Measurements from ENCODE around the gene MACROD2.

MACROD2 gene

GRCh38 chr20:15061955-15062354, 1066.6 kb downstream of the MACROD2 start:
- Histone ChIP-seq H3K9me3 (replicated peaks; ENCODE audit: low read length) (no peaks in the 10 kb centered on the region), H3K36me3 (ENCODE audit: insufficient read depth, low read length) (no peaks in the 10 kb centered on the region), H3K4me3 (ENCODE audit: low read length) (no peak overlapping the region), H3K4me1 (ENCODE audit: control insufficient read depth, insufficient read depth, low read length) (no peaks in the 10 kb centered on the region), H3K9ac (ENCODE audit: low read depth, low read length) (no peak overlapping the region), H3K4me2 (ENCODE audit: low read length) (no peak overlapping the region), H3K27me3 (ENCODE audit: control insufficient read depth, insufficient read depth, low read length) (no peaks in the 10 kb centered on the region)

- Histone ChIP-seq H3K36me3 (ENCODE audit: insufficient read depth, low read length) (no peaks in the 10 kb centered on the region), H3K9ac (ENCODE audit: low read depth, low read length) (no peak overlapping the region), H3K4me2 (ENCODE audit: low read length) (no peak overlapping the region), H3K27me3 (ENCODE audit: control insufficient read depth, insufficient read depth, low read length) (no peaks in the 10 kb centered on the region), H3K4me3 (ENCODE audit: low read length) (no peak overlapping the region), H3K4me1 (ENCODE audit: control insufficient read depth, insufficient read depth, low read length) (no peaks in the 10 kb centered on the region), H3K9me3 (replicated peaks; ENCODE audit: low read length) (no peaks in the 10 kb centered on the region)
Observed at GRCh38 chr20:15063081-15063480, 1067.8 kb downstream of the MACROD2 start.

GRCh38 chr20:15064741-15065140, 1069.4 kb downstream of the MACROD2 start:
- Histone ChIP-seq H3K9me3 (replicated peaks; ENCODE audit: low read length) (no peaks in the 10 kb centered on the region), H3K4me1 (ENCODE audit: control insufficient read depth, insufficient read depth, low read length) (no peaks in the 10 kb centered on the region), H3K4me2 (ENCODE audit: low read length) (no peak overlapping the region), H3K4me3 (ENCODE audit: low read length) (no peak overlapping the region), H3K36me3 (ENCODE audit: insufficient read depth, low read length) (no peaks in the 10 kb centered on the region), H3K27me3 (ENCODE audit: control insufficient read depth, insufficient read depth, low read length) (no peaks in the 10 kb centered on the region), H3K9ac (ENCODE audit: low read depth, low read length) (no peak overlapping the region)

GRCh38 chr20:15065794-15066193, 1070.5 kb downstream of the MACROD2 start:
- H3K9me3 ChIP-seq (replicated peaks; ENCODE audit: low read length): no peaks in the 10 kb centered on the region
- no peak overlapping the region for H3K4me3 ChIP-seq (ENCODE audit: low read length)
- H3K4me2 ChIP-seq (ENCODE audit: low read length): no peak overlapping the region
- H3K36me3 ChIP-seq (ENCODE audit: insufficient read depth, low read length): no peaks in the 10 kb centered on the region
- H3K27me3 ChIP-seq (ENCODE audit: control insufficient read depth, insufficient read depth, low read length): no peaks in the 10 kb centered on the region
- H3K4me1 ChIP-seq (ENCODE audit: control insufficient read depth, insufficient read depth, low read length): no peaks in the 10 kb centered on the region
- H3K9ac ChIP-seq (ENCODE audit: low read depth, low read length): no peak overlapping the region

- H3K36me3 ChIP-seq (ENCODE audit: insufficient read depth, low read length): no peaks in the 10 kb centered on the region
- H3K27me3 ChIP-seq (ENCODE audit: control insufficient read depth, insufficient read depth, low read length): no peaks in the 10 kb centered on the region
- no peak overlapping the region for H3K9ac ChIP-seq (ENCODE audit: low read depth, low read length)
- H3K4me1 ChIP-seq (ENCODE audit: control insufficient read depth, insufficient read depth, low read length): no peaks in the 10 kb centered on the region
- H3K9me3 ChIP-seq (replicated peaks; ENCODE audit: low read length): no peaks in the 10 kb centered on the region
- no peak overlapping the region for H3K4me2 ChIP-seq (ENCODE audit: low read length)
- H3K4me3 ChIP-seq (ENCODE audit: low read length): no peak overlapping the region
Observed at GRCh38 chr20:15068486-15068885, 1073.2 kb downstream of the MACROD2 start.

GRCh38 chr20:15069355-15069754, 1074.0 kb downstream of the MACROD2 start:
- no peak overlapping the region for H3K4me2 ChIP-seq (ENCODE audit: low read length)
- no peaks in the 10 kb centered on the region for H3K4me1 ChIP-seq (ENCODE audit: control insufficient read depth, insufficient read depth, low read length)
- H3K4me3 ChIP-seq (ENCODE audit: low read length): no peak overlapping the region
- H3K27me3 ChIP-seq (ENCODE audit: control insufficient read depth, insufficient read depth, low read length): no peaks in the 10 kb centered on the region
- no peaks in the 10 kb centered on the region for H3K9me3 ChIP-seq (replicated peaks; ENCODE audit: low read length)
- H3K9ac ChIP-seq (ENCODE audit: low read depth, low read length): no peak overlapping the region
- no peaks in the 10 kb centered on the region for H3K36me3 ChIP-seq (ENCODE audit: insufficient read depth, low read length)

- Histone ChIP-seq H3K4me2 (ENCODE audit: low read length) (no peak overlapping the region), H3K9me3 (replicated peaks; ENCODE audit: low read length) (no peaks in the 10 kb centered on the region), H3K4me3 (ENCODE audit: low read length) (no peak overlapping the region), H3K4me1 (ENCODE audit: control insufficient read depth, insufficient read depth, low read length) (no peaks in the 10 kb centered on the region), H3K27me3 (ENCODE audit: control insufficient read depth, insufficient read depth, low read length) (no peaks in the 10 kb centered on the region), H3K36me3 (ENCODE audit: insufficient read depth, low read length) (no peaks in the 10 kb centered on the region), H3K9ac (ENCODE audit: low read depth, low read length) (no peak overlapping the region)
Observed at GRCh38 chr20:15071085-15071808, 1075.9 kb downstream of the MACROD2 start.

- Histone ChIP-seq H3K9me3 (replicated peaks; ENCODE audit: low read length) (no peaks in the 10 kb centered on the region), H3K4me1 (ENCODE audit: control insufficient read depth, insufficient read depth, low read length) (no peaks in the 10 kb centered on the region), H3K9ac (ENCODE audit: low read depth, low read length) (no peak overlapping the region), H3K4me2 (ENCODE audit: low read length) (no peak overlapping the region), H3K27me3 (ENCODE audit: control insufficient read depth, insufficient read depth, low read length) (no peaks in the 10 kb centered on the region), H3K4me3 (ENCODE audit: low read length) (no peak overlapping the region), H3K36me3 (ENCODE audit: insufficient read depth, low read length) (no peaks in the 10 kb centered on the region)
Observed at GRCh38 chr20:15072316-15072715, 1077.0 kb downstream of the MACROD2 start.

GRCh38 chr20:15075586-15075985, 1080.3 kb downstream of the MACROD2 start:
- Histone ChIP-seq H3K4me3 (ENCODE audit: low read length) (no peak overlapping the region), H3K9ac (ENCODE audit: low read depth, low read length) (no peak overlapping the region), H3K27me3 (ENCODE audit: control insufficient read depth, insufficient read depth, low read length) (no peaks in the 10 kb centered on the region), H3K4me2 (ENCODE audit: low read length) (no peak overlapping the region), H3K9me3 (replicated peaks; ENCODE audit: low read length) (no peaks in the 10 kb centered on the region), H3K4me1 (ENCODE audit: control insufficient read depth, insufficient read depth, low read length) (no peaks in the 10 kb centered on the region), H3K36me3 (ENCODE audit: insufficient read depth, low read length) (no peaks in the 10 kb centered on the region)

GRCh38 chr20:15076785-15077184, 1081.5 kb downstream of the MACROD2 start:
- H3K36me3 ChIP-seq (ENCODE audit: insufficient read depth, low read length): no peaks in the 10 kb centered on the region
- no peaks in the 10 kb centered on the region for H3K4me1 ChIP-seq (ENCODE audit: control insufficient read depth, insufficient read depth, low read length)
- no peak overlapping the region for H3K4me2 ChIP-seq (ENCODE audit: low read length)

GRCh38 chr20:15077733-15078250, 1082.5 kb downstream of the MACROD2 start:
- H3K4me3 ChIP-seq (ENCODE audit: low read length): no peak overlapping the region
- H3K4me1 ChIP-seq (ENCODE audit: control insufficient read depth, insufficient read depth, low read length): no peaks in the 10 kb centered on the region
- H3K36me3 ChIP-seq (ENCODE audit: insufficient read depth, low read length): no peaks in the 10 kb centered on the region
- no peak overlapping the region for H3K9ac ChIP-seq (ENCODE audit: low read depth, low read length)
- no peaks in the 10 kb centered on the region for H3K27me3 ChIP-seq (ENCODE audit: control insufficient read depth, insufficient read depth, low read length)
- H3K4me2 ChIP-seq (ENCODE audit: low read length): no peak overlapping the region
- no peaks in the 10 kb centered on the region for H3K9me3 ChIP-seq (replicated peaks; ENCODE audit: low read length)

More at GRCh38 chr20:15076785-15077184, 1081.5 kb downstream of the MACROD2 start:
- Histone ChIP-seq H3K4me3 (ENCODE audit: low read length) (no peak overlapping the region), H3K27me3 (ENCODE audit: control insufficient read depth, insufficient read depth, low read length) (no peaks in the 10 kb centered on the region), H3K9me3 (replicated peaks; ENCODE audit: low read length) (no peaks in the 10 kb centered on the region), H3K9ac (ENCODE audit: low read depth, low read length) (no peak overlapping the region)

All from skeletal muscle satellite cell (primary cell).